LNCaP clone FGC (cell line): ENCODE data around the gene IZUMO1.
"Not testable (repeated sequence)": the region's sequence is repeated elsewhere in the genome, so short reads cannot be mapped to it uniquely, and the experiment has no call there.

ENCODE experiments used
- DNase-seq: peaks from one replicate; pipeline ENCODE4 v3.0.0-alpha.2; 2011; ENCODE audit warnings: low read depth
- H3K4me3 ChIP-seq: 2 replicates; pipeline ENCODE4 v1.5.1; 2011; ENCODE audit warnings: mild to moderate bottlenecking, low read depth, low read length, control low read depth
- TF ChIP-seq, protein P1 (sequence below): IDR thresholded peaks from 2 replicates; pipeline ENCODE4 v1.5.1; 2012; ENCODE audit warnings: mild to moderate bottlenecking; ENCODE audit not compliant: control insufficient read depth, insufficient read depth; ENCODE audit errors: extremely low read depth

Gene IZUMO1

DNA sequence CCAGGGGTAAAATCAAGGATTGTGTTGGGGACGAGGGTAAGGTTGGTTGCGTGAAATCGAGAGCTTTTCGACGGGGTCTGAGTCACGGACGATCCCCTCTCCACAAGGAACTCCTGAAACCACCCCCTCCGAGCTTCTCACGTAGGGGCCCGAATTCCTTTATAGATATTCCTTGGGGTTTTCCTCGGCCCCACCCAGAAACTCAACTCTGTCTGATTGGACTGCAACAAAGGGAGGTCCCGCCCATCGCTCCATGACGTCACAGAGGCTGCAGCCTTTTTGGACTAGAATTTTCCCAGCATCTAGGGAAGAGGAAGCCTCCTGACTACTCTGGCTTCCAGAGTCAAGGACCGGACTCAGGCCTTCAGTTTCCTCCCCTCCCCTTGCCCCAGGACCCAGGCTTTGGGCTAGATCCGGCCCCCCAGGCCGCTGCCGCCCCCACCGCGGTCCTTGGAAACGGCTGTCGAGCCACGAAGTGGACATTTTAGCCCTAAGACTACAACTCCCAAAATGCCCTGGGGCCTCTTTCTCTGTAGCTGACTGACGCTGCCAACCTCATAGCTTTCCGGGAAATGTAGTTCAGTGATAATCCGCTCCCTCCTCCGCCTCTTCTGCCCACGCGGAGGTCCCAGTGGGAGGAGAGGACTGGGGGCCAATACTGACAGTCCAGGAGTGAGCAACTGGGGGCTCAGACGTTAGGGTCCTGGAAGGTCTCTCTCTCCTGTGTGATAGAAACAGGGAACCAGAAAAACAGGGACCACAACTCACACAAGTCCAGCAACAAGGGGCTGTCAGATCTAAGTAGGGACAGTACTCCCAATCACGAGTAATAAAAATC lies at the start of gene IZUMO1:
Gene IZUMO1 (minus strand): TSS at position 172 of the 838 bp plus-strand sequence. CDS start 1,050 bp downstream, outside the sequence.
- TF ChIP-seq, protein P1, sequence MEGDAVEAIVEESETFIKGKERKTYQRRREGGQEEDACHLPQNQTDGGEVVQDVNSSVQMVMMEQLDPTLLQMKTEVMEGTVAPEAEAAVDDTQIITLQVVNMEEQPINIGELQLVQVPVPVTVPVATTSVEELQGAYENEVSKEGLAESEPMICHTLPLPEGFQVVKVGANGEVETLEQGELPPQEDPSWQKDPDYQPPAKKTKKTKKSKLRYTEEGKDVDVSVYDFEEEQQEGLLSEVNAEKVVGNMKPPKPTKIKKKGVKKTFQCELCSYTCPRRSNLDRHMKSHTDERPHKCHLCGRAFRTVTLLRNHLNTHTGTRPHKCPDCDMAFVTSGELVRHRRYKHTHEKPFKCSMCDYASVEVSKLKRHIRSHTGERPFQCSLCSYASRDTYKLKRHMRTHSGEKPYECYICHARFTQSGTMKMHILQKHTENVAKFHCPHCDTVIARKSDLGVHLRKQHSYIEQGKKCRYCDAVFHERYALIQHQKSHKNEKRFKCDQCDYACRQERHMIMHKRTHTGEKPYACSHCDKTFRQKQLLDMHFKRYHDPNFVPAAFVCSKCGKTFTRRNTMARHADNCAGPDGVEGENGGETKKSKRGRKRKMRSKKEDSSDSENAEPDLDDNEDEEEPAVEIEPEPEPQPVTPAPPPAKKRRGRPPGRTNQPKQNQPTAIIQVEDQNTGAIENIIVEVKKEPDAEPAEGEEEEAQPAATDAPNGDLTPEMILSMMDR, result no peak
- DNase-seq, result no peak
- no peak within 1 kb of the TSS for H3K4me3 ChIP-seq

DNA sequence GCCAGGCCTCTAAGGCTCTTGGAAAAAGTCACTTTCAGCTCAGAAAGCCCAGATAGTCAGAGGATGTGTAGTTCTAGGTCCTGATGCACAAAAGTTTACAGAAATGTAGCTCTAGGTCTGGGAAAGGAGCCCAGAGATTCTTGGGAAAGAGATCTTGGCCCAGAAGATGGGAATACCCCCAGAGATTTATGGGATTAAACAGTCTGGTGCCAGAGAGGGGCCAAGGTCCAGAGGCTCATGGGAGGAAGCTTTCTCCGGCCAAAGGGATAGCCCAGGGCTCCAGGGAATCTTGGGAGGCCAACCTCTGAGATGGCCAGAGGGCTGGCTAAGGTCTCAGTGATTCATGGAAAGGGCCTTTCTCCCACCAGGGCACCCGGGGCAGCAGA lies 49.0 kb upstream of the IZUMO1 start:
- no peak overlapping the region for H3K4me3 ChIP-seq
- no peak for DNase-seq
- TF ChIP-seq, protein P1, result no peak

DNA sequence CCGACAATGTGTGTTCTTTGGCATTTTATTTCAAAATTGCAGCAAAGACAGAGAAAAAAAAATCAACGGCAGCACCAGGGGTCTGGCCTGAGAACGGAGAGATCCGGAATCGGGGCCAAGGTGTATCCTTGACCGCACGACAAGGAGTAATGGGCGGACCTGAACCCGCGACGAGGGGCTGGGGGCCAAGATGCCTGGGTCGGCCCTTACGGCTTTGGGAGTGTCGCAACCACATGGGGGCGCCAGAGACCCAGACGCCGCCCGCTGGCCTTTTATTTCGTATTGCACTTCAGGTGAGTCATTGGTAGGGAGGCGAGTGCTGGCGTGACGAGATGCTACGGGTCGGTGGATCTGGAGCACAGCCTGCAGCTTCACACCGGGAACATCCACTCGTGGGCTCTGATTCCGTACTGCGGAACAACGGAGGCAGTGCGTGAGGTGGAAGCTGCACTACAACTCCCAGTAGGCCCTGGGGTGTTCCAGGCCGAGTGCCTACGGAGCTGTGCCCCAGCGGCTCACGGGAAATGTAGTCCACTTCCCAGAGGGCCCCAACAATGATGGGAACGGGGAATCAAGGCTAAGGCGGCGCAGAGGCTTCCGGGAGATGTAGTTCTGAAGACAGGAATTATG lies 48.5 kb upstream of the IZUMO1 start:
- H3K4me3 ChIP-seq, result peak overlapping the region; percentile 40
- TF ChIP-seq, protein P1, result peak; percentile 62
- DNase-seq, result peak; percentile 46

DNA sequence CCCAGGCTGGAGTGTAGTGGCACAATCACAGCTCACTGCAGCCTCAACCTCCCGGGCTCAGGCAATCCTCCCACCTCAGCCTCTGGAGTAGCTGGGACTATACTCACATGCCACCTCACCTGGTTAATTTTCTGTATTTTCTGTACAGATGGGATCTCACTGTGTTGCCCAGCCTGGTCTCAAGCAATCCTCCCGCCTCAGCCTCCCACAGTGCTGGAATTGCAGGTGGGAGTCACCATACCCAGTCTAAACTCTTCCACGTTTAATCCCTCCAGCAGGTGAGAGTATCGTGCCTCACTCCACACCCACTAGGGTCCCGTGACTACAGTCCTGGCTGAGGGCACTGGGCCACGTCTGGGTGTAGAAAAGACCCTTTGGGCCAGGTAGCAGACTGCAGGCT lies 47.6 kb upstream of the IZUMO1 start:
- TF ChIP-seq, protein P1, result no peak
- H3K4me3 ChIP-seq, result no peak overlapping the region
- DNase-seq, result no peak

DNA sequence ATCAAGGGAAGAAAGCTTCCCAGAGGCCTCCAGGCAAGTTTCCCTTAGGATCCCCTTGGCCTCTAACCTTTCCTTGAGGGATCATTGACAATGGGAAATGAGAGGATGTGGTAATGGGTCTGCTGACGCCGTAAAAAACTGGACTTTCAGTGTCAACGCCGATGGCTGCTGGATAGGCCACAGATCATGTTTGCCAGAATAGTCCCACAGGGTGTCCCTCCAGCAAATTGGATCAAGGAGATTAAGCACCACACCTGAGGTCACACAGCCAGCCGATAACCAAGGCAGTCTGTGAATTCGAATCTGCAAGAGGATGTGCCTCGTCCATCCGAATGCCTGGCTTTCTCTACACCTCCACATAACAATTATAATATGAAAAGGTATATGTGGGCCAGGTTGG lies 46.6 kb upstream of the IZUMO1 start:
- TF ChIP-seq, protein P1, result no peak
- DNase-seq, result no peak
- no peak overlapping the region for H3K4me3 ChIP-seq

DNA sequence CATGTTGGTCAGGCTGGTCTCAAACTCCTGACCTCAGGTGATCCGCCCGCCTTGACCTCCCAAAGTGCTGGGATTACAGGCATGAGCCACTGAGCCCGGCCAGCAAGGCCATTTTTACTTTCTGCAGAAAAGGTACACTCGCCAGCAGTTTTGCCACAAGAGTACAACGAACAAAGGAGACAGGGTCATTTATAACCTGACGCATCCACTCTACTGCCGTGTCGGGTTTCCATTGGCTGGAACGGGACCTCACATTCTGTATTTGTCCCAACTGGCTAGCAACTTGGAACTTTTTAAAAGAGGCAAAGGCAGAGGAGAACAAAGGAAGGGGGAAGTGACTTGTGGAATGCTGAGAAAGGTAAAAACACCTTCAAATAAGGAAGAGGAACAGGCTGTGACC lies 40.6 kb upstream of the IZUMO1 start:
- not testable (repeated sequence) for H3K4me3 ChIP-seq, DNase-seq

DNA sequence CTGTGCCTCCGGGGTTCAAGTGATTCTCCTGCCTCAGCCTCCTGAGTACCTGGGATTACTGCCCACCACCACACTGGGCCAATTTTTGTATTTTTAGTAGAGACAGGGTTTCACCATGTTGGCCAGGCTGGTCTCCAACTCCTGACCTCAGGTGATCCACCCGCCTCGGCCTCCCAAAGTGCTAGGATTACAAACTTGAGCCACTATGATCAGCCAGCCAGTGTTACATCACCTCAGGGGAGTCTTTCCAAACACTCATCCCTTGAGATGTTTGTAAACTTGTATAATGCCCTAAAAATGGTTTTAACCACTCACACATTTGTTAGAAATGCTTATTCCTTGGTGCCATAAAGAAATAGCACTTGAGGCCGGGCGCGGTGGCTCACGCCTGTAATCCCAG lies 39.7 kb upstream of the IZUMO1 start:
- not testable (repeated sequence) for H3K4me3 ChIP-seq, DNase-seq

DNA sequence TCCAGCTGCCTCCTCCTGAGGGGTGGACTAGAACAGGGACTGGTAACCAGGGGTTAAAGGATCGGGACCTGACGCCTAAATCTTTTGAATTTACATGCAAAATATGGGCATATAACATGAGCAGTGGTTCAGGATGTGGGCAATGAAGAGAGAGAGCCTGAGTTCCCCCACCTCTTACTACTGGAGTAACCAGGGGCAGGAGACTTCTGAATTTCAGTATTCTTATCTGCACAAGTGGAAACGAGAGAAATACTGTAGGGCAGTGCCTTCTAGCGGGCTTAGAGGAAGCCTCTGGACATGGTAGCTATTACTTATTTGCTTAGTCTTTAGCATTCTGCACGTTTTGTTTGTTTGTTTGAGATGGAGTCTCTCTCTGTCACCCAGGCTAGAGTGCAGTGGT lies 37.8 kb upstream of the IZUMO1 start:
- H3K4me3 ChIP-seq, result no peak overlapping the region
- TF ChIP-seq, protein P1, result no peak
- no peak for DNase-seq
